HAP-1 (cell line): ENCODE data around the gene CFAP97.
A peak's percentile ranks its signal among the peaks of the same experiment; 100 is the strongest.
"Not testable (repeated sequence)": the region's sequence is repeated elsewhere in the genome, so short reads cannot be mapped to it uniquely, and the experiment has no call there.

Source experiments
- DNase-seq, 2 experiments: peaks; one replicate each; pipeline ENCODE4 v3.0.0-alpha.2; 2016 to 2020; ENCODE audit warnings: low spot score in 2 of 2
- H3K27me3 ChIP-seq: fragments of 250-450 bp; sonication (Bioruptor Pico); 2 replicates; pipeline ENCODE4 v1.5.1; 2020; ENCODE audit warnings: low read depth, mild to moderate bottlenecking, moderate library complexity
- H3K36me3 ChIP-seq: fragments of 250-450 bp; sonication (Bioruptor Pico); replicated peaks from 2 replicates; pipeline ENCODE4 v1.5.1; 2020; ENCODE audit warnings: mild to moderate bottlenecking
- H3K4me1 ChIP-seq: fragments of 250-450 bp; sonication (Bioruptor Pico); 2 replicates; pipeline ENCODE4 v1.5.1; 2020; ENCODE audit warnings: mild to moderate bottlenecking
- H3K4me3 ChIP-seq: fragments of 250-450 bp; sonication (Bioruptor Pico); 2 replicates; pipeline ENCODE4 v1.5.1; 2020; ENCODE audit warnings: mild to moderate bottlenecking, moderate library complexity
- H3K9me3 ChIP-seq: fragments of 250-450 bp; sonication (Bioruptor Pico); 2 replicates; pipeline ENCODE4 v1.5.1; 2020; ENCODE audit warnings: mild to moderate bottlenecking, moderate library complexity
- in situ Hi-C: fragments of 300-500 bp; cut with MboI; formaldehyde crosslinking; loops from 3 replicates; pipeline ENCODE4 v1.14.3; 2020; ENCODE audit warnings: low sequenced_read_pairs, inconsistent platforms, mixed read lengths

The CFAP97 gene

GRCh38 chr4:185203486-185204237 lies at the start of gene CFAP97:
TSS of gene CFAP97 (minus strand) at chr4:185204000. CDS start at chr4:185191196, 12,804 bp downstream.
- in situ Hi-C loops: loop anchor here (10.0 kb wide), 1 partner anchor 191 kb away; the partner anchor contains the start of genes ANKRD37 and LRP2BP
- no peaks in the 10 kb centered on the region for H3K9me3 ChIP-seq
- DNase-seq: peak; percentile 40 to 80

GRCh38 chr4:185249105-185249504 lies 45.3 kb upstream of the CFAP97 start:
- Histone ChIP-seq H3K4me1 (peaks cover 26% of the 10 kb centered on the region), H3K9me3 (no peaks in the 10 kb centered on the region), H3K27me3 (no peaks in the 10 kb centered on the region), H3K4me3 (no peak overlapping the region), H3K36me3 (no peaks in the 10 kb centered on the region)
- in situ Hi-C loops: no loop called here
- no peak for DNase-seq

More at GRCh38 chr4:185203486-185204237, at the start of gene CFAP97:
- H3K4me3 ChIP-seq: peak within 1 kb of the TSS; percentile 43
- H3K4me1 ChIP-seq: peaks cover 16% of the 10 kb centered on the region
- H3K36me3 ChIP-seq: no peaks in the 10 kb centered on the region
- H3K27me3 ChIP-seq: no peaks in the 10 kb centered on the region

- Histone ChIP-seq H3K4me3 (no peak overlapping the region), H3K27me3 (no peaks in the 10 kb centered on the region), H3K4me1 (peaks cover 26% of the 10 kb centered on the region), H3K9me3 (no peaks in the 10 kb centered on the region), H3K36me3 (no peaks in the 10 kb centered on the region)
- in situ Hi-C loops: no loop called here
- DNase-seq: no peak
Measured at GRCh38 chr4:185248393-185249039, 44.7 kb upstream of the CFAP97 start.

- peaks cover 25% of the 10 kb centered on the region for H3K4me1 ChIP-seq
- DNase-seq: peak in 1 of 2 experiments; percentile 32
- no peak overlapping the region for H3K4me3 ChIP-seq
- H3K9me3 ChIP-seq: no peaks in the 10 kb centered on the region
- no peaks in the 10 kb centered on the region for H3K27me3 ChIP-seq
- H3K36me3 ChIP-seq: no peaks in the 10 kb centered on the region
- in situ Hi-C loops: no loop called here
Measured at GRCh38 chr4:185247151-185247550, 43.4 kb upstream of the CFAP97 start.

GRCh38 chr4:185246453-185246852 lies 42.7 kb upstream of the CFAP97 start:
- Histone ChIP-seq H3K4me3 (no peak overlapping the region), H3K36me3 (no peaks in the 10 kb centered on the region), H3K4me1 (peaks cover 19% of the 10 kb centered on the region), H3K27me3 (no peaks in the 10 kb centered on the region), H3K9me3 (no peaks in the 10 kb centered on the region)
- no peak for DNase-seq
- in situ Hi-C loops: no loop called here

GRCh38 chr4:185244763-185245162 lies 41.0 kb upstream of the CFAP97 start:
- no peaks in the 10 kb centered on the region for H3K27me3 ChIP-seq
- DNase-seq: no peak
- in situ Hi-C loops: no loop called here
- H3K4me1 ChIP-seq: peaks cover 19% of the 10 kb centered on the region
- H3K4me3 ChIP-seq: no peak overlapping the region
- no peaks in the 10 kb centered on the region for H3K36me3 ChIP-seq
- no peaks in the 10 kb centered on the region for H3K9me3 ChIP-seq

GRCh38 chr4:185243879-185244278 lies 40.1 kb upstream of the CFAP97 start:
- Histone ChIP-seq H3K4me1 (peaks cover 16% of the 10 kb centered on the region), H3K9me3 (no peaks in the 10 kb centered on the region), H3K4me3 (no peak overlapping the region), H3K36me3 (no peaks in the 10 kb centered on the region), H3K27me3 (no peaks in the 10 kb centered on the region)
- no peak for DNase-seq
- in situ Hi-C loops: no loop called here

- Histone ChIP-seq H3K9me3 (no peaks in the 10 kb centered on the region), H3K36me3 (no peaks in the 10 kb centered on the region), H3K27me3 (no peaks in the 10 kb centered on the region), H3K4me3 (no peak overlapping the region), H3K4me1 (peaks cover 16% of the 10 kb centered on the region)
- DNase-seq: no peak
- in situ Hi-C loops: no loop called here
Measured at GRCh38 chr4:185242749-185243533, 39.1 kb upstream of the CFAP97 start.

GRCh38 chr4:185240486-185240885 lies 36.7 kb upstream of the CFAP97 start:
- H3K9me3 ChIP-seq, H3K4me1 ChIP-seq, H3K27me3 ChIP-seq, H3K4me3 ChIP-seq, DNase-seq, in situ Hi-C loops, H3K36me3 ChIP-seq: not testable (repeated sequence)

GRCh38 chr4:185238750-185239149 lies 35.0 kb upstream of the CFAP97 start:
- Histone ChIP-seq H3K27me3 (no peaks in the 10 kb centered on the region), H3K4me3 (no peak overlapping the region), H3K9me3 (no peaks in the 10 kb centered on the region), H3K4me1 (peaks cover 8% of the 10 kb centered on the region), H3K36me3 (no peaks in the 10 kb centered on the region; the same call in 1 of the 2 replicates)
- in situ Hi-C loops: no loop called here
- no peak for DNase-seq

- no peak overlapping the region for H3K4me3 ChIP-seq
- H3K9me3 ChIP-seq: no peaks in the 10 kb centered on the region
- no peaks in the 10 kb centered on the region; the same call in 1 of the 2 replicates for H3K36me3 ChIP-seq
- DNase-seq: no peak
- no peaks in the 10 kb centered on the region for H3K27me3 ChIP-seq
- in situ Hi-C loops: no loop called here
- peaks cover 8% of the 10 kb centered on the region for H3K4me1 ChIP-seq
Measured at GRCh38 chr4:185238215-185238681, 34.4 kb upstream of the CFAP97 start.

- no peaks in the 10 kb centered on the region; the same call in 1 of the 2 replicates for H3K36me3 ChIP-seq
- in situ Hi-C loops: no loop called here
- no peaks in the 10 kb centered on the region for H3K27me3 ChIP-seq
- no peaks in the 10 kb centered on the region for H3K9me3 ChIP-seq
- H3K4me3 ChIP-seq: no peak overlapping the region
- peaks cover 8% of the 10 kb centered on the region for H3K4me1 ChIP-seq
- no peak for DNase-seq
Measured at GRCh38 chr4:185237175-185237574, 33.4 kb upstream of the CFAP97 start.

- no peaks in the 10 kb centered on the region for H3K9me3 ChIP-seq
- in situ Hi-C loops: no loop called here
- DNase-seq: peak in 1 of 2 experiments; percentile 26
- no peaks in the 10 kb centered on the region; the same call in 1 of the 2 replicates for H3K36me3 ChIP-seq
- H3K4me1 ChIP-seq: peaks cover 8% of the 10 kb centered on the region
- no peak overlapping the region for H3K4me3 ChIP-seq
- H3K27me3 ChIP-seq: no peaks in the 10 kb centered on the region
Measured at GRCh38 chr4:185235843-185236503, 32.2 kb upstream of the CFAP97 start.
